OCI-LY7 (cell line): ENCODE data around the gene RAB3GAP2. TPM values are rescaled to one million over a fixed set of nuclear protein-coding genes. Genes with fewer than 3 reads are reported as not detected.

Source experiments
- BruUV-seq: library from RNA; stranded (reverse); fragments of 400-500 nt; replicated peaks from 2 replicates; lab custom pipeline; 2021; lab: Mats Ljungman, UMichigan
- CTCF ChIA-PET: fragments of 300-600 bp; sonication (Branson Sonifier 250); formaldehyde crosslinking; loops from one replicate; lab custom pipeline; 2022; ENCODE audit warnings: antibody characterized with exemption; ENCODE audit not compliant: unreplicated experiment; lab: Charles Lee
- POLR2A ChIA-PET: fragments of 300-600 bp; sonication (Branson Sonifier 250); formaldehyde crosslinking; loops from one replicate; lab custom pipeline; 2022; ENCODE audit warnings: antibody characterized with exemption; lab: Charles Lee
- DNase-seq: peaks from one replicate; pipeline ENCODE4 v3.0.0-alpha.2; 2015; ENCODE audit warnings: low spot score
- H2AFZ ChIP-seq: fragments of 200-600 bp; sonication (generic), shearing (Covaris generic); 2 replicates; pipeline ENCODE4 v1.6.1; 2014; ENCODE audit warnings: mild to moderate bottlenecking, antibody characterized with exemption, low read length, moderate library complexity
- H3K27ac ChIP-seq: fragments of 200-600 bp; sonication (generic); 2 replicates; pipeline ENCODE4 v1.5.1; 2014; ENCODE audit warnings: mixed run types, low read depth, mild to moderate bottlenecking, moderate library complexity, low read length, inconsistent platforms; ENCODE audit not compliant: poor library complexity, severe bottlenecking
- H3K36me3 ChIP-seq: fragments of 200-600 bp; sonication (generic); 2 replicates; pipeline ENCODE4 v1.6.1; 2014; ENCODE audit warnings: mild to moderate bottlenecking, antibody characterized with exemption, low read length, moderate library complexity, mixed read lengths; ENCODE audit not compliant: insufficient read depth
- H3K4me1 ChIP-seq: fragments of 200-600 bp; sonication (generic); 2 replicates; pipeline ENCODE4 v1.5.1; 2014; ENCODE audit warnings: mild to moderate bottlenecking, low read length; ENCODE audit not compliant: insufficient read depth, poor library complexity, severe bottlenecking
- H3K4me2 ChIP-seq: fragments of 200-600 bp; sonication (generic); 2 replicates; pipeline ENCODE4 v1.6.1; 2014; ENCODE audit warnings: mild to moderate bottlenecking, low read length
- H3K4me3 ChIP-seq: fragments of 200-600 bp; sonication (generic); 2 replicates; pipeline ENCODE4 v1.5.1; 2014; ENCODE audit warnings: mild to moderate bottlenecking, low read depth, low read length; ENCODE audit not compliant: poor library complexity, severe bottlenecking
- H3K79me2 ChIP-seq: fragments of 200-600 bp; sonication (generic); 2 replicates; pipeline ENCODE4 v1.6.1; 2016; ENCODE audit warnings: low read depth, mild to moderate bottlenecking, low read length, moderate library complexity, mixed read lengths; ENCODE audit not compliant: insufficient read depth
- H3K9me2 ChIP-seq: fragments of 200-600 bp; sonication (generic); 2 replicates; pipeline ENCODE4 v1.6.1; 2016; ENCODE audit warnings: mild to moderate bottlenecking, low read length, mixed read lengths; ENCODE audit not compliant: insufficient read depth
- H3K9me3 ChIP-seq: fragments of 200-600 bp; sonication (generic); 2 replicates; pipeline ENCODE4 v1.6.1; 2014; ENCODE audit warnings: mild to moderate bottlenecking, mixed run types, low read length, mixed read lengths
- H4K20me1 ChIP-seq: fragments of 200-600 bp; sonication (generic); 2 replicates; pipeline ENCODE4 v1.6.1; 2014; ENCODE audit warnings: mild to moderate bottlenecking, antibody characterized with exemption, low read length, moderate library complexity, mixed read lengths; ENCODE audit not compliant: insufficient read depth
- CTCF ChIP-seq: fragments of 200-600 bp; sonication (generic); conservative IDR thresholded peaks from 2 replicates; pipeline ENCODE4 v1.5.1; 2014; ENCODE audit warnings: mild to moderate bottlenecking, antibody characterized with exemption, low read length, moderate library complexity, mixed read lengths
- EZH2phosphoT487 ChIP-seq: fragments of 200-600 bp; sonication (generic); IDR thresholded peaks from 2 replicates; pipeline ENCODE4 v1.6.1; 2018; ENCODE audit warnings: low read depth, borderline replicate concordance, mild to moderate bottlenecking, mixed run types, antibody characterized with exemption, low read length, moderate library complexity, mixed read lengths
- intact Hi-C: fragments of 100-400 bp; cut with micrococcal nuclease; formaldehyde crosslinking; loops from one replicate; pipeline ENCODE4 v1.10.0; 2022; ENCODE audit not compliant: unreplicated experiment
- total RNA-seq, 2 experiments: library from RNA; depleted of rRNA in 1 of 2; stranded (reverse); fragments of >200 nt in 1 of 2; shearing (Covaris generic) in 1 of 2; gene quantifications; 2 replicates each; pipeline ENCODE4 v1.2.3, GENCODE V29; 2014 to 2022

RAB3GAP2 gene
- total RNA-seq, 2 experiments from 2014 or later = 16.9 to 41.1 TPM

- Histone ChIP-seq H3K36me3 (no peaks in the 10 kb centered on the region), H3K27ac (no peak overlapping the region), H2AFZ (no peak overlapping the region), H4K20me1 (no peaks in the 10 kb centered on the region), H3K4me1 (no peaks in the 10 kb centered on the region), H3K9me3 (no peaks in the 10 kb centered on the region), H3K79me2 (no peaks in the 10 kb centered on the region), H3K4me3 (no peak overlapping the region), H3K9me2 (no peaks in the 10 kb centered on the region), H3K4me2 (no peak overlapping the region)
- ChIA-PET CTCF (interaction anchor here (0.5 kb wide), 1 partner anchor 9 kb away, joined by 3 read pairs; no protein-coding TSS in a partner anchor), POLR2A (no interaction called here)
- intact Hi-C loops = no loop called here
- no peak for DNase-seq
- BruUV-seq = no TSS peak
- TF ChIP-seq EZH2phosphoT487 (no peak), CTCF (no peak)
These were observed 22.6 kb upstream of the RAB3GAP2 start for GRCh38 chr1:220294846-220295301.

GRCh38 chr1:220291580-220291979 is 19.3 kb upstream of the RAB3GAP2 start:
- Histone ChIP-seq H3K79me2 (no peaks in the 10 kb centered on the region), H4K20me1 (no peaks in the 10 kb centered on the region), H3K4me1 (no peaks in the 10 kb centered on the region), H3K9me2 (no peaks in the 10 kb centered on the region), H3K27ac (no peak overlapping the region), H3K36me3 (no peaks in the 10 kb centered on the region), H2AFZ (no peak overlapping the region), H3K4me3 (no peak overlapping the region), H3K9me3 (no peaks in the 10 kb centered on the region), H3K4me2 (no peak overlapping the region)
- no peak for TF ChIP-seq EZH2phosphoT487
- no peak for TF ChIP-seq CTCF
- POLR2A ChIA-PET = no interaction called here
- intact Hi-C loops = no loop called here
- BruUV-seq = no TSS peak
- CTCF ChIA-PET = no interaction called here
- DNase-seq = no peak

GRCh38 chr1:220290140-220290761 is 18.0 kb upstream of the RAB3GAP2 start:
- DNase-seq = no peak
- H3K27ac ChIP-seq = no peak overlapping the region
- CTCF ChIA-PET = no interaction called here
- no peaks in the 10 kb centered on the region for H3K9me3 ChIP-seq
- BruUV-seq = no TSS peak
- H4K20me1 ChIP-seq = no peaks in the 10 kb centered on the region
- no peak overlapping the region for H3K4me2 ChIP-seq
- H3K4me3 ChIP-seq = no peak overlapping the region
- no peak for TF ChIP-seq CTCF
- no peak for TF ChIP-seq EZH2phosphoT487
- POLR2A ChIA-PET = interaction anchor here (1.0 kb wide), 1 partner anchor 9 kb away, joined by 3 read pairs; no protein-coding TSS in a partner anchor
- intact Hi-C loops = no loop called here
- no peaks in the 10 kb centered on the region for H3K4me1 ChIP-seq
- H2AFZ ChIP-seq = no peak overlapping the region
- no peaks in the 10 kb centered on the region for H3K79me2 ChIP-seq
- no peaks in the 10 kb centered on the region for H3K9me2 ChIP-seq
- no peaks in the 10 kb centered on the region for H3K36me3 ChIP-seq
